H1 (cell line): ENCODE measurements around the gene RAB43. TPM values are rescaled to one million over a fixed set of nuclear protein-coding genes. Genes with fewer than 3 reads are reported as not detected.

Source experiments
- CTCF ChIA-PET: fragments of 300-600 bp; sonication (Branson Sonifier 250); formaldehyde crosslinking; loops from one replicate; lab custom pipeline; 2021; ENCODE audit not compliant: partially characterized antibody; lab: Charles Lee
- POLR2A ChIA-PET: fragments of 300-600 bp; sonication (Branson Sonifier 250); formaldehyde crosslinking; loops from one replicate; lab custom pipeline; 2021; ENCODE audit warnings: inconsistent platforms; ENCODE audit not compliant: partially characterized antibody; lab: Charles Lee
- DNase-seq, 2 experiments: peaks; one replicate each; pipeline versions ENCODE4 v3.0.0 to v3.0.0-alpha.2; 2010 to 2022; ENCODE audit warnings: low spot score in 2 of 2, low read depth in 1 of 2, mixed read lengths in 1 of 2
- FAIRE-seq: peaks from 2 replicates; lab custom pipeline; 2011; peaks lifted over from hg19 to GRCh38; lab: Jason Lieb, UNC
- H2AFZ ChIP-seq: 2 replicates; pipeline ENCODE4 v1.8.1; 2012; ENCODE audit warnings: low read length, inconsistent platforms
- H2AK5ac ChIP-seq: 2 replicates; pipeline ENCODE4 v1.6.1; 2013; ENCODE audit warnings: low read depth, low read length
- H2BK120ac ChIP-seq: replicated peaks from 2 replicates; pipeline ENCODE3; 2013; ENCODE audit warnings: low read depth, low read length, inconsistent platforms
- H2BK12ac ChIP-seq: 2 replicates; pipeline ENCODE4 v1.6.1; 2013; ENCODE audit warnings: low read depth, low read length
- H2BK15ac ChIP-seq: 2 replicates; pipeline ENCODE4 v1.6.1; 2013; ENCODE audit warnings: low read length
- H2BK20ac ChIP-seq: 2 replicates; pipeline ENCODE4 v1.6.1; 2013; ENCODE audit warnings: low read length
- H2BK5ac ChIP-seq: 2 replicates; pipeline ENCODE4 v1.6.1; 2013; ENCODE audit warnings: low read depth, low read length
- H3K14ac ChIP-seq: 2 replicates; pipeline ENCODE4 v1.6.1; 2013; ENCODE audit warnings: inconsistent platforms; ENCODE audit not compliant: insufficient read length
- H3K18ac ChIP-seq: 2 replicates; pipeline ENCODE4 v1.6.1; 2013; ENCODE audit warnings: low read length; ENCODE audit errors: extremely low read depth
- H3K23ac ChIP-seq: 2 replicates; pipeline ENCODE4 v1.6.1; 2013; ENCODE audit warnings: inconsistent platforms; ENCODE audit not compliant: insufficient read length
- H3K23me2 ChIP-seq: 2 replicates; pipeline ENCODE4 v1.6.1; 2013; ENCODE audit warnings: low read depth, low read length
- H3K27ac ChIP-seq: 2 replicates; pipeline ENCODE4 v1.6.1; 2011; ENCODE audit warnings: low read depth, low read length, inconsistent platforms
- H3K27me3 ChIP-seq, 4 experiments: replicated peaks in 1 of 4; 1 replicate in 1 of 4; 2 replicates in 3 of 4; pipeline versions ENCODE4 v1.6.1 to v1.8.1; 2011 to 2013; ENCODE audit warnings: low read length in 3 of 4, mild to moderate bottlenecking in 3 of 4, inconsistent platforms in 2 of 4, mixed read lengths in 2 of 4, moderate library complexity in 1 of 4; ENCODE audit not compliant: control insufficient read depth in 3 of 4, insufficient read depth in 3 of 4; ENCODE audit errors: extremely low read depth in 1 of 4
- H3K36me3 ChIP-seq, 4 experiments: 2 replicates each; pipeline versions ENCODE4 v1.6.1 to v1.8.1; 2011 to 2013; ENCODE audit warnings: mild to moderate bottlenecking in 4 of 4, low read length in 3 of 4, moderate library complexity in 2 of 4, control low read depth in 1 of 4, inconsistent platforms in 1 of 4; ENCODE audit not compliant: insufficient read depth in 4 of 4, control insufficient read depth in 2 of 4
- H3K4ac ChIP-seq: replicated peaks from 2 replicates; pipeline ENCODE3; 2013; ENCODE audit warnings: low read length, low read depth, mixed read lengths, inconsistent platforms; ENCODE audit not compliant: insufficient read length
- H3K4me1 ChIP-seq, 4 experiments: replicated peaks in 1 of 4; 1 replicate in 1 of 4; 2 replicates in 3 of 4; pipeline versions ENCODE4 v1.6.1 to v1.8.1; 2011 to 2013; ENCODE audit warnings: low read length in 3 of 4, inconsistent platforms in 2 of 4, mixed read lengths in 1 of 4; ENCODE audit not compliant: insufficient read depth in 4 of 4, control insufficient read depth in 3 of 4
- H3K4me2 ChIP-seq, 2 experiments: 2 replicates each; pipeline versions ENCODE4 v1.6.1 to v1.8.1; 2011 to 2013; ENCODE audit warnings: low read depth in 2 of 2, low read length in 2 of 2, control low read depth in 1 of 2, inconsistent platforms in 1 of 2, mild to moderate bottlenecking in 1 of 2; ENCODE audit not compliant: insufficient read depth in 1 of 2
- H3K4me3 ChIP-seq, 4 experiments: fragments of 200-600, 300-600 bp in 1 of 4; sonication (generic), shearing (Covaris generic), sonication (Bioruptor Twin) in 1 of 4; 2 replicates each; pipeline versions ENCODE4 v1.5.1 to v1.8.1; 2011 to 2016; ENCODE audit warnings: low read length in 4 of 4, low read depth in 3 of 4, control low read depth in 2 of 4, inconsistent platforms in 2 of 4, mild to moderate bottlenecking in 2 of 4, mixed read lengths in 1 of 4, moderate library complexity in 1 of 4; ENCODE audit not compliant: insufficient read depth in 2 of 4; ENCODE audit errors: extremely low read depth in 1 of 4
- H3K56ac ChIP-seq: replicated peaks from 2 replicates; pipeline ENCODE3; 2013; ENCODE audit warnings: low read depth, mild to moderate bottlenecking, mixed read lengths, low read length, inconsistent platforms; ENCODE audit not compliant: insufficient read length
- H3K79me1 ChIP-seq: 2 replicates; pipeline ENCODE4 v1.6.1; 2013; ENCODE audit warnings: low read depth, low read length, control low read depth
- H3K79me2 ChIP-seq, 2 experiments: 2 replicates each; pipeline versions ENCODE4 v1.6.1 to v1.8.1; 2012 to 2013; ENCODE audit warnings: low read length in 2 of 2, mild to moderate bottlenecking in 2 of 2, inconsistent platforms in 1 of 2; ENCODE audit not compliant: insufficient read depth in 2 of 2, control insufficient read depth in 1 of 2
- H3K9ac ChIP-seq, 4 experiments: replicated peaks in 1 of 4; 1 replicate in 1 of 4; 2 replicates in 3 of 4; pipeline versions ENCODE4 v1.6.1 to v1.8.1; 2011 to 2013; ENCODE audit warnings: low read depth in 3 of 4, low read length in 3 of 4, control low read depth in 2 of 4, mild to moderate bottlenecking in 2 of 4, moderate library complexity in 2 of 4, inconsistent platforms in 1 of 4; ENCODE audit errors: extremely low read depth in 1 of 4
- H3K9me3 ChIP-seq, 2 experiments: 2 replicates each; pipeline versions ENCODE4 v1.6.1 to v1.8.1; 2012 to 2013; ENCODE audit warnings: mild to moderate bottlenecking in 2 of 2, moderate library complexity in 2 of 2, control low read depth in 1 of 2, inconsistent platforms in 1 of 2, low read depth in 1 of 2, low read length in 1 of 2, mixed read lengths in 1 of 2; ENCODE audit not compliant: insufficient read depth in 2 of 2
- H4K20me1 ChIP-seq, 2 experiments: replicated peaks in 1 of 2; 2 replicates each; pipeline versions ENCODE3 to v1.8.1; 2011 to 2013; ENCODE audit warnings: inconsistent platforms in 2 of 2, low read length in 2 of 2, mild to moderate bottlenecking in 1 of 2; ENCODE audit not compliant: insufficient read depth in 2 of 2, control insufficient read depth in 1 of 2
- H4K5ac ChIP-seq: 2 replicates; pipeline ENCODE4 v1.6.1; 2013; ENCODE audit warnings: low read length, low read depth, mixed read lengths, inconsistent platforms; ENCODE audit not compliant: insufficient read length
- H4K8ac ChIP-seq: 2 replicates; pipeline ENCODE4 v1.8.0; 2013; ENCODE audit warnings: mild to moderate bottlenecking, moderate library complexity, low read length, inconsistent platforms; ENCODE audit not compliant: insufficient read depth; ENCODE audit errors: extremely low read depth
- H4K91ac ChIP-seq: replicated peaks from 2 replicates; pipeline ENCODE3; 2013; ENCODE audit warnings: low read length, mixed read lengths, inconsistent platforms; ENCODE audit not compliant: insufficient read length
- CEBPB ChIP-seq: IDR thresholded peaks from 2 replicates; pipeline ENCODE4 v1.6.1; 2012; ENCODE audit warnings: low read depth, low read length
- E2F6 ChIP-seq: IDR thresholded peaks from 2 replicates; pipeline ENCODE4 v1.6.1; 2012; ENCODE audit warnings: inconsistent platforms
- EGR1 ChIP-seq: IDR thresholded peaks from 2 replicates; pipeline ENCODE4 v1.6.1; 2011; ENCODE audit warnings: low read depth, low read length, borderline replicate concordance
- EP300 ChIP-seq, 2 experiments: IDR thresholded peaks; 1 replicate in 1 of 2; 2 replicates in 1 of 2; pipeline ENCODE4 v1.6.1; 2011 to 2012; ENCODE audit warnings: low read depth in 2 of 2, low read length in 2 of 2, mild to moderate bottlenecking in 2 of 2, borderline replicate concordance in 1 of 2, inconsistent platforms in 1 of 2, moderate library complexity in 1 of 2
- KDM4A ChIP-seq: IDR thresholded peaks from one replicate; pipeline ENCODE4 v1.7.1; 2012; ENCODE audit warnings: low read depth, mild to moderate bottlenecking, moderate library complexity, low read length, inconsistent platforms; ENCODE audit not compliant: severe bottlenecking
- KDM5A ChIP-seq: fragments of 200-600 bp; IDR thresholded peaks from 2 replicates; pipeline ENCODE4 v1.7.1; 2012; ENCODE audit warnings: mild to moderate bottlenecking, low read length, inconsistent platforms, mixed read lengths
- POLR2AphosphoS5 ChIP-seq: IDR thresholded peaks from 2 replicates; pipeline ENCODE4 v1.6.1; 2011; ENCODE audit warnings: low read depth, low read length
- RAD21 ChIP-seq, 2 experiments: IDR thresholded peaks in 1 of 2; conservative IDR thresholded peaks in 1 of 2; 2 replicates each; pipeline ENCODE4 v1.6.1; 2011; ENCODE audit warnings: low read depth in 2 of 2, low read length in 2 of 2, improper control_type of control experiment in 1 of 2, inconsistent platforms in 1 of 2, mild to moderate bottlenecking in 1 of 2, moderate library complexity in 1 of 2
- SIRT6 ChIP-seq: IDR thresholded peaks from one replicate; pipeline ENCODE4 v1.7.1; 2012; ENCODE audit warnings: low read length, inconsistent platforms
- SRF ChIP-seq: IDR thresholded peaks from 2 replicates; pipeline ENCODE4 v1.6.1; 2011; ENCODE audit warnings: mild to moderate bottlenecking, low read depth, low read length, moderate library complexity
- whole genome bisulfite sequencing, 2 experiments: shearing (Covaris generic) in 1 of 2; methylation state at CpG; one replicate each; pipeline versions ENCODE4 v1.1.6 to v1.1.7; 2013 to 2015; ENCODE audit warnings: low lambda C conversion rate in 2 of 2, mixed read lengths in 2 of 2, inconsistent platforms in 1 of 2, low coverage in 1 of 2, missing lambda C conversion rate in 1 of 2; ENCODE audit not compliant: insufficient replicate concordance in 2 of 2, insufficient coverage in 1 of 2, insufficient read length in 1 of 2; ENCODE audit errors: extremely low coverage in 1 of 2, missing lambda C conversion rate in 1 of 2; 5-methylcytosine and 5-hydroxymethylcytosine counted together
- polyA plus RNA-seq, 7 experiments: library from polyadenylated mRNA; depleted of rRNA in 3 of 7; stranded (reverse) in 5 of 7; unstranded in 2 of 7; fragments of >200 nt in 5 of 7; fragments of 200-250 nt in 2 of 7; gene quantifications; 1 replicate in 5 of 7; 2 replicates in 1 of 7; 4 replicates in 1 of 7; pipeline versions ENCODE4 v1.2.1 to v1.2.3, GENCODE V29; 2011 to 2013; ENCODE audit warnings: missing spikeins in 2 of 7, mixed read lengths in 2 of 7
- total RNA-seq: library from RNA; stranded (reverse); fragmentation: NEBNext Ultra II Directional; extraction: Animal tissue kit (Norgen Biotek cat#: 25700); gene quantifications from 2 replicates; pipeline ENCODE4 v1.2.1, GENCODE V29; 2021

The RAB43 gene
- total and polyA plus RNA-seq, 2 of the 8 experiments (the other 6 are each of a cell fraction or from before 2014, with no cell fraction given) = 13.1 to 19.4 TPM

- DNase-seq = no peak
- no peak for FAIRE-seq
- peak overlapping the region in 1 of 4 experiments; percentile 93; a peak in 2 of 8 replicates for H3K4me3 ChIP-seq
- no peak for TF ChIP-seq EGR1
- peak; percentile 37; the same call in 1 of the 2 replicates for TF ChIP-seq POLR2AphosphoS5
- TF ChIP-seq EP300 (IDR thresholded peaks at IDR 0.05; ENCODE audit: borderline replicate concordance in 1 of 2, low read depth in 2 of 2, low read length in 2 of 2) = no peak
- no peak for TF ChIP-seq CEBPB
- no peak for TF ChIP-seq KDM5A
- TF ChIP-seq RAD21 (IDR thresholded peaks at IDR 0.05 in 1 of 2, conservative IDR thresholded peaks at IDR 0.05 in 1 of 2; ENCODE audit: low read depth in 2 of 2, low read length in 2 of 2) = peak; percentile 28 to 33; a peak in 2 of 4 replicates
- TF ChIP-seq SRF = no peak
- TF ChIP-seq KDM4A = no peak
- TF ChIP-seq SIRT6 = no peak
- no peak for TF ChIP-seq E2F6
These were observed 41.4 kb upstream of the RAB43 start for GRCh38 chr3:129162729-129163579.

More at GRCh38 chr3:129162729-129163579, 41.4 kb upstream of the RAB43 start:
- H3K14ac ChIP-seq = no peak overlapping the region
- no peaks in the 10 kb centered on the region for H3K27me3 ChIP-seq
- no peak overlapping the region for H2BK5ac ChIP-seq
- no peak overlapping the region for H2AK5ac ChIP-seq
- no peak overlapping the region for H4K5ac ChIP-seq
- WGBS, 2 experiments = 82% methylated on average over 5 of the region's 5 CpGs; no CpG with 5 or more reads in 1 of the 2 experiments
- H3K23me2 ChIP-seq = peaks cover 9% of the 10 kb centered on the region
- peaks cover 0 to 1% of the 10 kb centered on the region in 2 experiments for H4K20me1 ChIP-seq
- no peak overlapping the region for H2BK12ac ChIP-seq
- H2BK15ac ChIP-seq = no peak overlapping the region
- H3K4me2 ChIP-seq = peak overlapping the region; percentile 73 to 83; a peak in 2 of 4 replicates
- H3K36me3 ChIP-seq = peaks cover 3 to 19% (median 13%) of the 10 kb centered on the region in 4 experiments; a peak in 6 of 8 replicates
- H4K8ac ChIP-seq = no peak overlapping the region
- no peak overlapping the region for H4K91ac ChIP-seq
- no peak overlapping the region for H2AFZ ChIP-seq
- H3K4me1 ChIP-seq = peaks cover 0 to 3% (median 1%) of the 10 kb centered on the region in 4 experiments; a peak in 4 of 7 replicates
- H3K9me3 ChIP-seq = no peaks in the 10 kb centered on the region
- no peak overlapping the region for H2BK20ac ChIP-seq
- no peak overlapping the region for H3K27ac ChIP-seq
- no peak overlapping the region for H3K23ac ChIP-seq
- CTCF ChIA-PET = interaction anchor here (0.6 to 2.2 kb wide), 21 partner anchors 11 to 193 kb away, joined by 3 to 12 read pairs (median 4); a partner anchor contains a TSS
- POLR2A ChIA-PET = interaction anchor here (0.9 to 3.7 kb wide), 19 partner anchors 8 to 193 kb away, joined by 3 to 24 read pairs (median 4); partner anchors contain the start of genes CFAP92, COPG1, HMCES and RAB43
- H3K4ac ChIP-seq = no peak overlapping the region
- no peak overlapping the region for H3K18ac ChIP-seq
- peaks cover 5 to 19% of the 10 kb centered on the region in 2 experiments for H3K79me2 ChIP-seq
- H2BK120ac ChIP-seq = no peak overlapping the region
- H3K9ac ChIP-seq = no peak overlapping the region
- H3K79me1 ChIP-seq = peaks cover 4% of the 10 kb centered on the region; the same call in 1 of the 2 replicates
- no peak overlapping the region for H3K56ac ChIP-seq
